MCF 10A (cell line): ENCODE results near the gene DIP2B. TPM values are rescaled to one million over a fixed set of nuclear protein-coding genes. Genes with fewer than 3 reads are reported as not detected.

Experiments
- BruUV-seq: library from RNA; stranded (reverse); fragments of 400-500 nt; replicated peaks from 2 replicates; lab custom pipeline; 2021; lab: Mats Ljungman, UMichigan
- CTCF ChIA-PET: fragments of 300-600 bp; sonication (Branson Sonifier 250); formaldehyde crosslinking; extraction: SDS; loops from one replicate; lab custom pipeline; 2021; ENCODE audit warnings: antibody characterized with exemption, inconsistent platforms; lab: Yijun Ruan, JAX
- POLR2A ChIA-PET: fragments of 300-600, 350-650 bp; sonication (Branson Sonifier 250); formaldehyde crosslinking; extraction: SDS; loops from one replicate; lab custom pipeline; 2020; ENCODE audit warnings: antibody characterized with exemption, inconsistent platforms; lab: Yijun Ruan, JAX
- DNase-seq: peaks from one replicate; pipeline ENCODE4 v3.0.0-alpha.2; 2018; ENCODE audit not compliant: unreplicated experiment
- H3K27ac Mint-ChIP-seq: one replicate; pipeline ENCODE4 v1.8.0; 2022; ENCODE audit warnings: mild to moderate bottlenecking, low read depth, mixed read lengths; ENCODE audit not compliant: unreplicated experiment
- H3K27me3 Mint-ChIP-seq: one replicate; pipeline ENCODE4 v1.8.0; 2022; ENCODE audit warnings: mixed read lengths; ENCODE audit not compliant: insufficient read depth, unreplicated experiment
- H3K36me3 Mint-ChIP-seq: one replicate; pipeline ENCODE4 v1.8.0; 2022; ENCODE audit warnings: mild to moderate bottlenecking, moderate library complexity, mixed read lengths; ENCODE audit not compliant: insufficient read depth, unreplicated experiment
- H3K4me1 Mint-ChIP-seq: one replicate; pipeline ENCODE4 v1.8.0; 2022; ENCODE audit warnings: mixed read lengths; ENCODE audit not compliant: insufficient read depth, unreplicated experiment
- H3K4me3 Mint-ChIP-seq: one replicate; pipeline ENCODE4 v1.8.0; 2022; ENCODE audit warnings: mild to moderate bottlenecking, moderate library complexity, mixed read lengths; ENCODE audit not compliant: unreplicated experiment
- H3K9me3 Mint-ChIP-seq: one replicate; pipeline ENCODE4 v1.8.0; 2022; ENCODE audit warnings: mixed read lengths; ENCODE audit not compliant: unreplicated experiment
- intact Hi-C: fragments of 100-400 bp; cut with micrococcal nuclease; formaldehyde crosslinking; loops from 2 replicates; pipeline ENCODE4 v1.14.1; 2022
- total RNA-seq: library from RNA; stranded (reverse); gene quantifications from 2 replicates; pipeline ENCODE4 v1.2.3, GENCODE V29; 2022
- TF ChIP-seq, protein P1 (sequence below): fragments of 200-600 bp; IDR thresholded peaks from one replicate; pipeline ENCODE4 v1.8.0; 2022; ENCODE audit warnings: antibody characterized with exemption, mild to moderate bottlenecking; ENCODE audit not compliant: unreplicated experiment

DIP2B gene
- total RNA-seq, 1 experiment from 2014 or later: 18.8 TPM

DNA sequence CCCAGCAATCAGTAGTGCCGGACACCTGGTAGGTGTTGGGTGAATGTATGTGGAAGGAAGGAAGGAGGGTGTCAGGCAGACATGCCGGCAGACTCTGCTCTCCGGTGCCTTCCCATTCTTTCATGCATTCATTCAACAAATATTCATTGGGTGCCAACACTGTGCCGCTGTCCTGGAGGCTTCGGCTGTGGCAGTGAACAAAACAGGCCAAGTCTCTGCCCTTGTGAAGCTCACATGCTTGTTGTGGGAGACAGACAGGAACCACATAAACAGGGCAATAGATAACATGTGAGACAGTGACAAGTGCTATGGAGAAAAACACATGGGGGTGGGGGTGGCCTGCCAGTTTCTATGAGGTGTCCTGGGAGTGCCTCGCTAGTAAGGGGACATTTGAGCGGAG lies 202.6 kb downstream of the DIP2B start:
- POLR2A ChIA-PET: no interaction called here
- no peaks in the 10 kb centered on the region for H3K27me3 Mint-ChIP-seq
- CTCF ChIA-PET: no interaction called here
- H3K9me3 Mint-ChIP-seq: no peaks in the 10 kb centered on the region
- DNase-seq: no peak
- H3K36me3 Mint-ChIP-seq: peaks cover 76% of the 10 kb centered on the region
- peak overlapping the region; percentile 8 for H3K27ac Mint-ChIP-seq
- H3K4me3 Mint-ChIP-seq: no peak overlapping the region
- TF ChIP-seq, protein P1, sequence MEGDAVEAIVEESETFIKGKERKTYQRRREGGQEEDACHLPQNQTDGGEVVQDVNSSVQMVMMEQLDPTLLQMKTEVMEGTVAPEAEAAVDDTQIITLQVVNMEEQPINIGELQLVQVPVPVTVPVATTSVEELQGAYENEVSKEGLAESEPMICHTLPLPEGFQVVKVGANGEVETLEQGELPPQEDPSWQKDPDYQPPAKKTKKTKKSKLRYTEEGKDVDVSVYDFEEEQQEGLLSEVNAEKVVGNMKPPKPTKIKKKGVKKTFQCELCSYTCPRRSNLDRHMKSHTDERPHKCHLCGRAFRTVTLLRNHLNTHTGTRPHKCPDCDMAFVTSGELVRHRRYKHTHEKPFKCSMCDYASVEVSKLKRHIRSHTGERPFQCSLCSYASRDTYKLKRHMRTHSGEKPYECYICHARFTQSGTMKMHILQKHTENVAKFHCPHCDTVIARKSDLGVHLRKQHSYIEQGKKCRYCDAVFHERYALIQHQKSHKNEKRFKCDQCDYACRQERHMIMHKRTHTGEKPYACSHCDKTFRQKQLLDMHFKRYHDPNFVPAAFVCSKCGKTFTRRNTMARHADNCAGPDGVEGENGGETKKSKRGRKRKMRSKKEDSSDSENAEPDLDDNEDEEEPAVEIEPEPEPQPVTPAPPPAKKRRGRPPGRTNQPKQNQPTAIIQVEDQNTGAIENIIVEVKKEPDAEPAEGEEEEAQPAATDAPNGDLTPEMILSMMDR: no peak
- no peaks in the 10 kb centered on the region for H3K4me1 Mint-ChIP-seq
- intact Hi-C loops: no loop called here
- BruUV-seq: no TSS peak

DNA sequence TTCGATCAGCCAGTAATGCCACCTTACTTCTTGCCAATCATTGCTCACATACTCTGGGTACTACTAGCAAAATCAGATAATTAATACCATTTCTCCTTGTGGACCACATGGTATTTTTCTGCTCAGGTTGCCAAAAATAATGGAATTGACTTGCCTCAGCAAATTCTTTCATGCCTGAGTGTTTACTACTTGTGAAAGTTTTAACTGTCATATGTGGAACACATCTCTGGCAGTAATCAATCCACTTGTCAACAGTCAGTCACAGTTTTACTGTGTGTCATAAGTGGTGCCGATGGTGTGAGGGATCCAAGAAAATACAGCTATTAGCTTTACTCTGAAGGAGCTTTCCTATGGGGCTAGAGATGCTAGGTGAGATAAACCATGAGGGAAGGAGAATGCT lies 203.8 kb downstream of the DIP2B start:
- Mint-ChIP-seq H3K4me1 (no peaks in the 10 kb centered on the region), H3K27me3 (no peaks in the 10 kb centered on the region), H3K4me3 (no peak overlapping the region), H3K27ac (no peak overlapping the region), H3K9me3 (no peaks in the 10 kb centered on the region), H3K36me3 (peaks cover 67% of the 10 kb centered on the region)
- CTCF ChIA-PET: interaction anchor here (0.5 to 0.6 kb wide), 2 partner anchors 70 to 395 kb away, joined by 3 read pairs; no protein-coding TSS in a partner anchor
- no TSS peak for BruUV-seq
- POLR2A ChIA-PET: interaction anchor here (0.7 to 1.2 kb wide), 2 partner anchors 14 to 23 kb away, joined by 3 to 4 read pairs; no protein-coding TSS in a partner anchor
- TF ChIP-seq, protein P1: no peak
- no peak for DNase-seq
- intact Hi-C loops: no loop called here

DNA sequence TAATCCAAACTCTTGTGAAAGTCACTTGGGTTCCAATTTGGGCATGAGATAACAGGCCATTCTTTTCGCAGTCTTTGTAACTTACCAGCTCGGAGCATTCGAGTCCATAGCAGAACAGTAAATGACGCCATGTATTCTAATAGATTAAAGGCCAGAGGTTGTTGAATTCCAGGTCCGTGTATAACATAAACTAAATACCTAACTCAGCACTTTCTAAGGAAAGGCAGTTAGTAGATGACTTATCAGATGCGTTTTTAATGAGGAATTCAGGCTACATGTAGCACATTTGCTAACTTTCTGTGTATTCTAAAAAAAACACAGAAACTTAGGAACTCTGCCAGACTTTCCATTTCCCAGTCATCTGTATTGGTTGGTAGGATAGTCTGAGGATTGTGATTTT lies 206.3 kb downstream of the DIP2B start:
- DNase-seq: no peak
- no peak overlapping the region for H3K4me3 Mint-ChIP-seq
- H3K27ac Mint-ChIP-seq: no peak overlapping the region
- peaks cover 42% of the 10 kb centered on the region for H3K36me3 Mint-ChIP-seq
- H3K9me3 Mint-ChIP-seq: no peaks in the 10 kb centered on the region
- CTCF ChIA-PET: no interaction called here
- H3K4me1 Mint-ChIP-seq: no peaks in the 10 kb centered on the region
- no TSS peak for BruUV-seq
- TF ChIP-seq, protein P1: no peak
- POLR2A ChIA-PET: no interaction called here
- intact Hi-C loops: no loop called here
- no peaks in the 10 kb centered on the region for H3K27me3 Mint-ChIP-seq

DNA sequence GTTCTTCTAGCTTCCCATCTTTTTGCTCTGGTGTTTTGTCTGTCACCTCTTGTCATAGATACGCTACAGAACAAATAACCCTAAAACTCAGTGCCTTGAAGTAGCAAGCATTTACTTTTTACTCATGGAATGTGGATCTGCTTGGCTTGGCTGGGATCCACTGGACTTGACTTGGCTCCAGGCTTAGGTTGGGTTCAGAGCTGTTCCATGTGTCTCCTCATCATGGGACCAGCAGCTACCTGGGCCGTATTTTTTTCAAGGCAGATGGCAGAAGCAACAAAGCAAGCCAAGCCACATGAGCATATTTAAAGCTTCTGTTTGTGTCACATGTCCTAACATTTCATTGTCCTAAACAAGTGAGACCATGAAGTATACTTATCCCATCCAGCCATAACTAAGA lies 210.4 kb downstream of the DIP2B start:
- CTCF ChIA-PET: interaction anchor here (0.5 to 1.4 kb wide), 4 partner anchors 17 to 847 kb away, joined by 3 read pairs; no protein-coding TSS in a partner anchor
- no peaks in the 10 kb centered on the region for H3K27me3 Mint-ChIP-seq
- TF ChIP-seq, protein P1: no peak
- no peaks in the 10 kb centered on the region for H3K9me3 Mint-ChIP-seq
- no peak overlapping the region for H3K27ac Mint-ChIP-seq
- POLR2A ChIA-PET: interaction anchor here (1.5 kb wide), 1 partner anchor 12 kb away, joined by 3 read pairs; no protein-coding TSS in a partner anchor
- H3K36me3 Mint-ChIP-seq: peaks cover 44% of the 10 kb centered on the region
- no peak for DNase-seq
- intact Hi-C loops: no loop called here
- BruUV-seq: no TSS peak
- no peaks in the 10 kb centered on the region for H3K4me1 Mint-ChIP-seq
- no peak overlapping the region for H3K4me3 Mint-ChIP-seq
